ENCODE data around the gene SRGAP3. TPM values are rescaled to one million over a fixed set of nuclear protein-coding genes. Genes with fewer than 3 reads are reported as not detected.

SRGAP3 gene
- total and polyA plus RNA-seq, 2 experiments from 2014 or later: 6.0 to 15.7 TPM

- H3K27me3 ChIP-seq: no peaks in the 10 kb centered on the region
- TF ChIP-seq CTCF (IDR thresholded peaks at IDR 0.05; ENCODE audit: low read depth, low read length): no peak
- H3K4me1 ChIP-seq (ENCODE audit: low read depth): no peaks in the 10 kb centered on the region
- H3K4me3 ChIP-seq: no peak overlapping the region
- H3K27ac ChIP-seq: no peak overlapping the region
- peak in 1 of 2 donors; percentile 32 for DNase-seq (ENCODE audit: low read depth in 1 of 2, low spot score in 1 of 2)
- H3K9me3 ChIP-seq (ENCODE audit: low read depth): no peaks in the 10 kb centered on the region
- H3K36me3 ChIP-seq: no peaks in the 10 kb centered on the region
These were observed 81.2 kb downstream of the SRGAP3 start for GRCh38 chr3:9168241-9168741.

GRCh38 chr3:9167222-9167621 lies 82.2 kb downstream of the SRGAP3 start:
- Histone ChIP-seq H3K27ac (no peak overlapping the region), H3K36me3 (no peaks in the 10 kb centered on the region), H3K4me3 (no peak overlapping the region), H3K27me3 (peaks cover 2% of the 10 kb centered on the region), H3K4me1 (ENCODE audit: low read depth) (no peaks in the 10 kb centered on the region), H3K9me3 (ENCODE audit: low read depth) (no peaks in the 10 kb centered on the region)
- DNase-seq (ENCODE audit: low read depth in 1 of 2, low spot score in 1 of 2): no peak
- TF ChIP-seq CTCF (IDR thresholded peaks at IDR 0.05; ENCODE audit: low read depth, low read length): no peak

GRCh38 chr3:9165421-9165820 lies 84.0 kb downstream of the SRGAP3 start:
- H3K27me3 ChIP-seq: peaks cover 2% of the 10 kb centered on the region
- H3K4me1 ChIP-seq (ENCODE audit: low read depth): no peaks in the 10 kb centered on the region
- H3K27ac ChIP-seq: no peak overlapping the region
- no peak overlapping the region for H3K4me3 ChIP-seq
- no peak for DNase-seq (ENCODE audit: low read depth in 1 of 2, low spot score in 1 of 2)
- no peaks in the 10 kb centered on the region for H3K9me3 ChIP-seq (ENCODE audit: low read depth)
- TF ChIP-seq CTCF (IDR thresholded peaks at IDR 0.05; ENCODE audit: low read depth, low read length): no peak
- no peaks in the 10 kb centered on the region for H3K36me3 ChIP-seq

GRCh38 chr3:9163289-9163688 lies 86.2 kb downstream of the SRGAP3 start:
- H3K36me3 ChIP-seq: no peaks in the 10 kb centered on the region
- no peak for TF ChIP-seq CTCF (IDR thresholded peaks at IDR 0.05; ENCODE audit: low read depth, low read length)
- peaks cover 4% of the 10 kb centered on the region for H3K4me1 ChIP-seq (ENCODE audit: low read depth)
- H3K9me3 ChIP-seq (ENCODE audit: low read depth): no peaks in the 10 kb centered on the region
- H3K4me3 ChIP-seq: no peak overlapping the region
- DNase-seq (ENCODE audit: low read depth in 1 of 2, low spot score in 1 of 2): no peak
- H3K27me3 ChIP-seq: peaks cover 2% of the 10 kb centered on the region
- H3K27ac ChIP-seq: no peak overlapping the region

GRCh38 chr3:9161811-9162210 lies 87.6 kb downstream of the SRGAP3 start:
- Histone ChIP-seq H3K27me3 (peaks cover 2% of the 10 kb centered on the region), H3K4me1 (ENCODE audit: low read depth) (peaks cover 4% of the 10 kb centered on the region), H3K9me3 (ENCODE audit: low read depth) (no peaks in the 10 kb centered on the region), H3K36me3 (no peaks in the 10 kb centered on the region), H3K4me3 (no peak overlapping the region), H3K27ac (no peak overlapping the region)
- DNase-seq (ENCODE audit: low read depth in 1 of 2, low spot score in 1 of 2): no peak
- no peak for TF ChIP-seq CTCF (IDR thresholded peaks at IDR 0.05; ENCODE audit: low read depth, low read length)

GRCh38 chr3:9161298-9161697 lies 88.1 kb downstream of the SRGAP3 start:
- no peak for DNase-seq (ENCODE audit: low read depth in 1 of 2, low spot score in 1 of 2)
- Histone ChIP-seq H3K4me3 (no peak overlapping the region), H3K27ac (no peak overlapping the region), H3K4me1 (ENCODE audit: low read depth) (peaks cover 4% of the 10 kb centered on the region), H3K27me3 (peaks cover 2% of the 10 kb centered on the region), H3K9me3 (ENCODE audit: low read depth) (no peaks in the 10 kb centered on the region), H3K36me3 (no peaks in the 10 kb centered on the region)
- TF ChIP-seq CTCF (IDR thresholded peaks at IDR 0.05; ENCODE audit: low read depth, low read length): no peak
